OCI-LY3 (cell line): ENCODE data around the gene HABP2.

Experiments
- H2AFZ ChIP-seq: fragments of 200-600, 300-600 bp; shearing (Covaris generic); 2 replicates; pipeline ENCODE4 v1.6.0; 2014; ENCODE audit warnings: antibody characterized with exemption, low read depth, low read length
- H3K27ac ChIP-seq: fragments of 200-600, 300-600 bp; sonication (generic); 2 replicates; pipeline ENCODE4 v1.5.1; 2014; ENCODE audit warnings: mild to moderate bottlenecking, low read length, moderate library complexity, mixed read lengths
- H3K27me3 ChIP-seq: fragments of 200-600, 300-600 bp; sonication (generic); 2 replicates; pipeline ENCODE4 v1.6.1; 2014; ENCODE audit warnings: low read depth, low read length, mixed read lengths
- H3K36me3 ChIP-seq: fragments of 200-600, 300-600 bp; sonication (generic); replicated peaks from 2 replicates; pipeline ENCODE3; 2014; ENCODE audit warnings: low read depth, low read length, mixed read lengths
- H3K4me1 ChIP-seq: fragments of 300-600, 200-600 bp; sonication (generic); 2 replicates; pipeline ENCODE4 v1.6.1; 2014; ENCODE audit warnings: low read length, mixed read lengths
- H3K4me2 ChIP-seq: fragments of 200-600, 300-600 bp; sonication (generic); 2 replicates; pipeline ENCODE4 v1.6.1; 2014; ENCODE audit warnings: low read length, mixed read lengths
- H3K4me3 ChIP-seq: fragments of 300-600, 200-600 bp; sonication (generic); 2 replicates; pipeline ENCODE4 v1.5.1; 2014; ENCODE audit warnings: antibody characterized with exemption, mild to moderate bottlenecking, low read length, moderate library complexity
- H3K79me2 ChIP-seq: fragments of 300-600, 200-600 bp; shearing (Covaris generic); 2 replicates; pipeline ENCODE4 v1.6.1; 2014; ENCODE audit warnings: mild to moderate bottlenecking, low read length, mixed read lengths
- H3K9ac ChIP-seq: fragments of 300-600, 200-600 bp; shearing (Covaris generic); 2 replicates; pipeline ENCODE4 v1.6.0; 2014; ENCODE audit warnings: mild to moderate bottlenecking, low read length, moderate library complexity
- H3K9me3 ChIP-seq: fragments of 200-600, 300-600 bp; shearing (Covaris generic); 2 replicates; pipeline ENCODE4 v1.6.1; 2014; ENCODE audit warnings: low read length, mixed read lengths; ENCODE audit not compliant: insufficient read depth
- H4K20me1 ChIP-seq: fragments of 200-600, 300-600 bp; sonication (generic); 2 replicates; pipeline ENCODE4 v1.6.1; 2016; ENCODE audit warnings: low read length, mixed read lengths; ENCODE audit not compliant: insufficient read depth
- EZH2phosphoT487 ChIP-seq: fragments of 200-600 bp; shearing (Covaris generic); IDR thresholded peaks from 2 replicates; pipeline ENCODE4 v1.6.1; 2018; ENCODE audit warnings: antibody characterized with exemption, mixed run types, low read depth
- TF ChIP-seq, protein P1 (sequence below): fragments of 200-600, 300-600 bp; sonication (generic); IDR thresholded peaks from 2 replicates; pipeline ENCODE4 v1.5.1; 2014; ENCODE audit warnings: antibody characterized with exemption, low read length, low read depth

Gene HABP2

DNA sequence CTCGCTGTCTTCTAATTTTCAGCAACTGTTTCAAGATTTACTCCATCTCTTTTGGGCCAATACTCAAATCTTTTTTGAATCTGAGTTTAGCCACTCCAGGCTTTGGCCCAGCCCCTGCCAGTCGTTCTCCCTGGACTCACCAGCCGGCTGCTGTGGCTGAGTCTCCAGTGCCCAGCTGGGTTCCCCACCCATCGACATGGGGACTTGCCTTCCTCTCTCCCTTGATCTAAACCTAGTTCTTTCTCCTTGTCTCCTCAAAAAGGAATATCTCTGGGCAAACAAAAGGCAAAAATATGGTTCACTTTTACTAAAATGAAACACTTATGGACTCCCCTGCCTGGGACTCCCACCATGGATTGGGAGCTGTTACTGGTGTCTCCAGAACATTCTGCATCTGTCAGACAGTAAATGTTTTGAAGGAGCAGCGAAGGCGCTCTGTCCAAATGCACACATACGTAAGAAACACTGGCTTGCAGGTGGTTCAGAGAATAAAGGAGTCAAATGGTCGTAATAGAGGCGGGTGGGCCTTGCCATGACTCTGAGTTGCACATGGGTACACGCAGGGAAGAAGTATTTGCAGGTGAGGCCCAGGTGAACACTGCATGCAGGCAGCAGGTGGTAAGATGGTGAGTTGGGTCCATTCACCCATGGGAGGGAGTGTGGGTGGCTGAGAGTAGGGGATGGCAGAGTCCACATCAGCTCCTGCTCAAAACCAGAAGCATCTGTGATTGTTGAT lies 35.5 kb upstream of the HABP2 start:
- H2AFZ ChIP-seq = no peak overlapping the region
- H3K4me1 ChIP-seq = no peaks in the 10 kb centered on the region
- H4K20me1 ChIP-seq = no peaks in the 10 kb centered on the region
- no peak overlapping the region for H3K4me3 ChIP-seq
- no peak overlapping the region for H3K4me2 ChIP-seq
- no peaks in the 10 kb centered on the region for H3K79me2 ChIP-seq
- no peak for TF ChIP-seq EZH2phosphoT487
- TF ChIP-seq, protein P1, sequence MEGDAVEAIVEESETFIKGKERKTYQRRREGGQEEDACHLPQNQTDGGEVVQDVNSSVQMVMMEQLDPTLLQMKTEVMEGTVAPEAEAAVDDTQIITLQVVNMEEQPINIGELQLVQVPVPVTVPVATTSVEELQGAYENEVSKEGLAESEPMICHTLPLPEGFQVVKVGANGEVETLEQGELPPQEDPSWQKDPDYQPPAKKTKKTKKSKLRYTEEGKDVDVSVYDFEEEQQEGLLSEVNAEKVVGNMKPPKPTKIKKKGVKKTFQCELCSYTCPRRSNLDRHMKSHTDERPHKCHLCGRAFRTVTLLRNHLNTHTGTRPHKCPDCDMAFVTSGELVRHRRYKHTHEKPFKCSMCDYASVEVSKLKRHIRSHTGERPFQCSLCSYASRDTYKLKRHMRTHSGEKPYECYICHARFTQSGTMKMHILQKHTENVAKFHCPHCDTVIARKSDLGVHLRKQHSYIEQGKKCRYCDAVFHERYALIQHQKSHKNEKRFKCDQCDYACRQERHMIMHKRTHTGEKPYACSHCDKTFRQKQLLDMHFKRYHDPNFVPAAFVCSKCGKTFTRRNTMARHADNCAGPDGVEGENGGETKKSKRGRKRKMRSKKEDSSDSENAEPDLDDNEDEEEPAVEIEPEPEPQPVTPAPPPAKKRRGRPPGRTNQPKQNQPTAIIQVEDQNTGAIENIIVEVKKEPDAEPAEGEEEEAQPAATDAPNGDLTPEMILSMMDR = no peak
- H3K27me3 ChIP-seq = no peaks in the 10 kb centered on the region
- H3K36me3 ChIP-seq = no peaks in the 10 kb centered on the region
- H3K27ac ChIP-seq = no peak overlapping the region
- H3K9me3 ChIP-seq = no peaks in the 10 kb centered on the region
- H3K9ac ChIP-seq = no peak overlapping the region

DNA sequence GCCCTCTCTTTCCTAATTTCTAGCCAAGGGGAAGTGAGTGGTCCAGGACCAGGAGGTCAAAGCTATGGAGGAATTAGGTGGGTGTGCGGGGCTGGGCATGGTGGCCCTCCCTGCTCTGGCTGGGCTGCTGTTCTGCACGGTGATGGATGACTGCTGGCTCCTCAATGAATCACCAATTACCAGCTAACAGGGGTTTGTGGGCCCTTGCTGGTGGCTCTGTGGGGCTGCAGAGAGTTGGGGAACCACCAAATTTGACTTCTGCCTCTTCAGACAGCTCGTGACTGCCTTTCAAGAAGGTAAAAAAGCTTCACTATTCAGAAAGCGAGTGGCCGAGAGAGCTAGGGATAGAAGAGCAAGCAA lies 35.0 kb upstream of the HABP2 start:
- no peaks in the 10 kb centered on the region for H3K79me2 ChIP-seq
- H3K27ac ChIP-seq = no peak overlapping the region
- no peak overlapping the region for H2AFZ ChIP-seq
- H3K36me3 ChIP-seq = no peaks in the 10 kb centered on the region
- H3K27me3 ChIP-seq = no peaks in the 10 kb centered on the region
- H3K9ac ChIP-seq = no peak overlapping the region
- no peak overlapping the region for H3K4me3 ChIP-seq
- no peaks in the 10 kb centered on the region for H3K9me3 ChIP-seq
- no peaks in the 10 kb centered on the region for H3K4me1 ChIP-seq
- TF ChIP-seq, protein P1 = no peak
- TF ChIP-seq EZH2phosphoT487 = no peak
- no peaks in the 10 kb centered on the region for H4K20me1 ChIP-seq
- no peak overlapping the region for H3K4me2 ChIP-seq

DNA sequence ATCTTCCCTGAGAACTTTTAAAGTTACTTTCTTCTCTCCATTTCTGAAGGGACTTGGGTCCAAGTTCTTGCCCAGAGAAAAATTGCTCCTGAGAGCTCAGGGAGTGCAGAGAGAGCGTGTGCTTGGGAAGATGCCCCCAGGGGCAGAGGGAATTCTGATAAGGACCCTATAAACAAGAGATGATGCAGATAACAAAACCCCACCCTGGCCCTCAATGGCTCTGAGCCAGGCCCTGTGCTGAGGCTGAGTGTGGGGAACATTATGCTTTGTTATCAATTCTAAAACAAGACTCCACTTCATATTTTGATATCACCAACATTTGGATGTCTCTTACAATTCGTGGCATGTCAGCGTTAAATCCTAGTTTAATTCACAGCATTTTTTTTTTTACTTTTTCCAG lies 34.4 kb upstream of the HABP2 start:
- no peak overlapping the region for H3K4me3 ChIP-seq
- no peaks in the 10 kb centered on the region for H3K27me3 ChIP-seq
- H2AFZ ChIP-seq = no peak overlapping the region
- no peak for TF ChIP-seq EZH2phosphoT487
- TF ChIP-seq, protein P1 = no peak
- H3K4me2 ChIP-seq = no peak overlapping the region
- H3K9me3 ChIP-seq = no peaks in the 10 kb centered on the region
- no peaks in the 10 kb centered on the region for H3K4me1 ChIP-seq
- H3K36me3 ChIP-seq = no peaks in the 10 kb centered on the region
- H3K9ac ChIP-seq = no peak overlapping the region
- H4K20me1 ChIP-seq = no peaks in the 10 kb centered on the region
- no peak overlapping the region for H3K27ac ChIP-seq
- no peaks in the 10 kb centered on the region for H3K79me2 ChIP-seq

DNA sequence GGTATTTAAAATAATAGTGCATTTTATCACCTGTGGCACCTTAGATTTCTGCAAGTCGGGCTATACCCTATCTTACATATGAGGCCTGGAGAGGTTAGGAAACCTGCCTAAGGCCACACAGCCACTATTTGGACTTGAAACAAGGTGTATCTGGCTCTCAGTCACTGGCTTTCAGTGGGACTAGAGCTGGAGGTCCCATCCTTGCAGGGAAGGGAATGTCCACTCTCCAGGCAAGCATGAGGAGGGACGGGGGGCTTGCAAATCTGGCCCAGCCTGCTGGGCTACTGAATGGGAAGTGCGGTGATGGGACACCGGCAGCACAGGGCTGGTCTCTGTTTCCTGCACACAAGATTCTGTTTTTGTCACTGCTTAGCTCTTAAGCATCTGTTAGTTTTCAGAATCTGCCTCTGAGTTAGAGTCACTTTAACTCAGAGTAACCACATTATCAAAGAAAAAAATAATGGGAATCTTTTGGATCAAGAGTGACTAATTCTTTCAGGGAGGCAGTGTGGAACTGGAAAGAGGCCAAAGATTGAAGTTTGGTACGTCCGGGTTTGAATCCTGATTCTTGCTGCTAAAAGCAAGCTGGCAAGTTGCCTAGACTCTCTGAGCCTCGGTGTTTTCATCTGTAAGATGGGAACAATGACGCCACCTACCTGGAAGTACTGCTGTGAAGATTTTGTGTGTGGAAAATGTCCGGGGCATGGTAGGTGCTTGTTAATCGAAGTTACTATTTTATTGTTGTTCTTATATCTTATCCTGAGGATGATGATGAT lies 33.8 kb upstream of the HABP2 start:
- Histone ChIP-seq H3K4me3 (no peak overlapping the region), H3K4me1 (no peaks in the 10 kb centered on the region), H3K9ac (no peak overlapping the region), H3K27me3 (no peaks in the 10 kb centered on the region), H4K20me1 (no peaks in the 10 kb centered on the region), H3K36me3 (no peaks in the 10 kb centered on the region), H3K4me2 (no peak overlapping the region), H3K9me3 (no peaks in the 10 kb centered on the region), H3K27ac (no peak overlapping the region), H2AFZ (no peak overlapping the region), H3K79me2 (no peaks in the 10 kb centered on the region)
- TF ChIP-seq, protein P1 = no peak
- no peak for TF ChIP-seq EZH2phosphoT487
